PC-9 (cell line): ENCODE results near the gene DAGLB. TPM values are rescaled to one million over a fixed set of nuclear protein-coding genes. Genes with fewer than 3 reads are reported as not detected.

Experiments used
- BruUV-seq: library from RNA; stranded (reverse); fragments of 400-500 nt; replicated peaks from 2 replicates; lab custom pipeline; 2021; lab: Mats Ljungman, UMichigan
- CTCF ChIA-PET: fragments of 300-600 bp; sonication (Branson Sonifier 250); formaldehyde crosslinking; loops from one replicate; lab custom pipeline; 2022; ENCODE audit warnings: antibody characterized with exemption; lab: Charles Lee
- POLR2A ChIA-PET: fragments of 300-600 bp; sonication (Branson Sonifier 250); formaldehyde crosslinking; loops from one replicate; lab custom pipeline; 2022; ENCODE audit warnings: antibody characterized with exemption; ENCODE audit not compliant: unreplicated experiment; lab: Charles Lee
- DNase-seq, 2 experiments: peaks; one replicate each; pipeline versions ENCODE4 v3.0.0 to v3.0.0-alpha.2; 2015 to 2022; ENCODE audit warnings: mixed read lengths in 1 of 2
- H2AFZ ChIP-seq: fragments of 200-600 bp; sonication (generic); 2 replicates; pipeline ENCODE4 v1.8.1; 2017; ENCODE audit warnings: antibody characterized with exemption
- H3F3A ChIP-seq: fragments of 200-600 bp; sonication (generic); 2 replicates; pipeline ENCODE4 v1.8.1; 2017; ENCODE audit warnings: antibody characterized with exemption, mild to moderate bottlenecking, low read depth; ENCODE audit not compliant: insufficient read depth
- H3K27ac ChIP-seq: fragments of 200-600 bp; sonication (generic); 2 replicates; pipeline ENCODE4 v1.6.1; 2016; ENCODE audit warnings: mixed run types
- H3K27me3 ChIP-seq: fragments of 200-600 bp; sonication (generic); 2 replicates; pipeline ENCODE4 v1.6.1; 2016; ENCODE audit warnings: low read depth, mixed run types; ENCODE audit not compliant: insufficient read depth
- H3K36me3 ChIP-seq: fragments of 200-600 bp; sonication (generic); 2 replicates; pipeline ENCODE4 v1.6.1; 2016; ENCODE audit warnings: low read depth, mixed run types
- H3K4me1 ChIP-seq: fragments of 200-600 bp; sonication (generic); replicated peaks from 2 replicates; pipeline ENCODE4 v1.6.1; 2016; ENCODE audit warnings: mixed run types; ENCODE audit not compliant: insufficient read depth
- H3K4me2 ChIP-seq: fragments of 200-600 bp; sonication (generic); 2 replicates; pipeline ENCODE4 v1.6.1; 2017; ENCODE audit warnings: mixed run types
- H3K4me3 ChIP-seq: fragments of 200-600 bp; sonication (generic); 2 replicates; pipeline ENCODE4 v1.6.1; 2016; ENCODE audit warnings: mixed run types
- H3K79me2 ChIP-seq: fragments of 200-600 bp; sonication (generic); 2 replicates; pipeline ENCODE4 v1.6.1; 2017; ENCODE audit warnings: low read depth, mixed run types
- H3K9me2 ChIP-seq: fragments of 200-600 bp; sonication (generic); 2 replicates; pipeline ENCODE4 v1.8.1; 2017; ENCODE audit warnings: mild to moderate bottlenecking; ENCODE audit not compliant: insufficient read depth
- H3K9me3 ChIP-seq: fragments of 200-600 bp; sonication (generic); 2 replicates; pipeline ENCODE4 v1.8.1; 2016; ENCODE audit warnings: low read depth; ENCODE audit not compliant: insufficient read depth
- H4K20me1 ChIP-seq: fragments of 200-600 bp; sonication (generic); 2 replicates; pipeline ENCODE4 v1.8.1; 2017; ENCODE audit not compliant: insufficient read depth
- CTCF ChIP-seq: fragments of 200-600 bp; sonication (generic); conservative IDR thresholded peaks from 2 replicates; pipeline ENCODE4 v1.6.1; 2017; ENCODE audit warnings: mixed run types, antibody characterized with exemption, mild to moderate bottlenecking, moderate library complexity
- EZH2 ChIP-seq: fragments of 200-600 bp; sonication (generic); IDR thresholded peaks from 2 replicates; pipeline ENCODE4 v1.8.0; 2017; ENCODE audit warnings: antibody characterized with exemption, low read depth
- intact Hi-C: fragments of 100-400 bp; cut with micrococcal nuclease; formaldehyde crosslinking; loops from one replicate; pipeline ENCODE4 v1.10.0; 2022; ENCODE audit not compliant: unreplicated experiment
- total RNA-seq: library from RNA; stranded (reverse); gene quantifications from 2 replicates; pipeline ENCODE4 v1.2.3, GENCODE V29; 2021

Gene DAGLB
- total RNA-seq, 1 experiment from 2014 or later: 46.7 TPM

GRCh38 chr7:6409091-6409490, 38.7 kb downstream of the DAGLB start:
- POLR2A ChIA-PET: no interaction called here

GRCh38 chr7:6407434-6407833, 40.3 kb downstream of the DAGLB start:
- no peak for DNase-seq
- Histone ChIP-seq H3K27ac (no peak overlapping the region), H3K9me3 (no peaks in the 10 kb centered on the region), H3K36me3 (peaks cover 37% of the 10 kb centered on the region), H2AFZ (no peak overlapping the region), H3F3A (peaks cover 64% of the 10 kb centered on the region), H3K9me2 (no peaks in the 10 kb centered on the region), H3K79me2 (peaks cover 17% of the 10 kb centered on the region), H4K20me1 (peaks cover 9% of the 10 kb centered on the region), H3K27me3 (no peaks in the 10 kb centered on the region), H3K4me2 (no peak overlapping the region), H3K4me3 (no peak overlapping the region), H3K4me1 (no peaks in the 10 kb centered on the region)
- BruUV-seq: no TSS peak
- POLR2A ChIA-PET: interaction anchor here (0.6 kb wide), 1 partner anchor 16 kb away, joined by 8 read pairs; no protein-coding TSS in a partner anchor
- CTCF ChIA-PET: interaction anchor here (0.5 to 0.7 kb wide), 3 partner anchors 26 to 451 kb away, joined by 3 to 10 read pairs (median 3); no protein-coding TSS in a partner anchor
- TF ChIP-seq EZH2 (no peak), CTCF (no peak)
- intact Hi-C loops: no loop called here

More at GRCh38 chr7:6409091-6409490, 38.7 kb downstream of the DAGLB start:
- Histone ChIP-seq H3K4me1 (no peaks in the 10 kb centered on the region), H3K9me3 (no peaks in the 10 kb centered on the region), H3K9me2 (no peaks in the 10 kb centered on the region), H3K4me3 (no peak overlapping the region), H2AFZ (no peak overlapping the region), H3K36me3 (peaks cover 27% of the 10 kb centered on the region), H3K4me2 (no peak overlapping the region), H3K27ac (no peak overlapping the region), H4K20me1 (no peaks in the 10 kb centered on the region; the same call in 1 of the 2 replicates), H3F3A (peaks cover 53% of the 10 kb centered on the region), H3K79me2 (peaks cover 2% of the 10 kb centered on the region), H3K27me3 (no peaks in the 10 kb centered on the region)
- BruUV-seq: no TSS peak
- intact Hi-C loops: no loop called here
- TF ChIP-seq CTCF (no peak), EZH2 (no peak)
- CTCF ChIA-PET: no interaction called here
- DNase-seq: no peak

GRCh38 chr7:6406121-6406520, 41.6 kb downstream of the DAGLB start:
- peaks cover 46% of the 10 kb centered on the region for H3K36me3 ChIP-seq
- no peak for DNase-seq
- BruUV-seq: no TSS peak
- intact Hi-C loops: no loop called here
- H3K4me3 ChIP-seq: no peak overlapping the region
- peaks cover 27% of the 10 kb centered on the region for H3K79me2 ChIP-seq
- no peak overlapping the region for H3K4me2 ChIP-seq
- TF ChIP-seq CTCF (no peak), EZH2 (no peak)
- no peaks in the 10 kb centered on the region for H3K9me3 ChIP-seq
- peaks cover 20% of the 10 kb centered on the region for H4K20me1 ChIP-seq
- H3K9me2 ChIP-seq: no peaks in the 10 kb centered on the region
- H3K4me1 ChIP-seq: no peaks in the 10 kb centered on the region
- ChIA-PET CTCF (no interaction called here), POLR2A (no interaction called here)
- no peaks in the 10 kb centered on the region for H3K27me3 ChIP-seq
- no peak overlapping the region for H2AFZ ChIP-seq
- peaks cover 64% of the 10 kb centered on the region for H3F3A ChIP-seq
- no peak overlapping the region for H3K27ac ChIP-seq
